BJ (cell line): ENCODE results near the gene CISH. TPM values are rescaled to one million over a fixed set of nuclear protein-coding genes. Genes with fewer than 3 reads are reported as not detected.
A peak's percentile ranks its signal among the peaks of the same experiment; 100 is the strongest.

Source experiments
- CTCF ChIA-PET: fragments of 350-600 bp; formaldehyde crosslinking; extraction: SDS; loops from one replicate; lab custom pipeline; 2021; ENCODE audit warnings: antibody characterized with exemption, inconsistent platforms; lab: Yijun Ruan, JAX
- POLR2A ChIA-PET: fragments of 300-600 bp; sonication (Branson Sonifier 250); formaldehyde crosslinking; extraction: SDS; loops from one replicate; lab custom pipeline; 2021; ENCODE audit warnings: antibody characterized with exemption; lab: Charles Lee
- DNase-seq: peaks from one replicate; pipeline ENCODE4 v3.0.0-alpha.2; 2011; ENCODE audit warnings: low read depth
- H3K27me3 ChIP-seq: 2 replicates; pipeline ENCODE4 v1.6.0; 2011; ENCODE audit warnings: low read length; ENCODE audit not compliant: control insufficient read depth, insufficient read depth
- H3K36me3 ChIP-seq: 2 replicates; pipeline ENCODE4 v1.5.1; 2011; ENCODE audit warnings: low read length; ENCODE audit not compliant: control insufficient read depth, insufficient read depth
- H3K4me3 ChIP-seq: 2 replicates; pipeline ENCODE4 v1.5.1; 2011; ENCODE audit warnings: low read depth, mild to moderate bottlenecking, control low read depth, low read length
- CTCF ChIP-seq: IDR thresholded peaks from 2 replicates; pipeline ENCODE4 v1.5.1; 2011; ENCODE audit warnings: low read depth, mild to moderate bottlenecking, control low read depth, inconsistent platforms, low read length, moderate library complexity; ENCODE audit not compliant: insufficient read depth
- polyA plus RNA-seq: library from polyadenylated mRNA; depleted of rRNA; stranded (reverse); fragments of >200 nt; gene quantifications from 2 replicates; pipeline ENCODE4 v1.2.3, GENCODE V29; 2011

Gene CISH
- polyA plus RNA-seq, 1 experiment, result 2.6 TPM

DNA sequence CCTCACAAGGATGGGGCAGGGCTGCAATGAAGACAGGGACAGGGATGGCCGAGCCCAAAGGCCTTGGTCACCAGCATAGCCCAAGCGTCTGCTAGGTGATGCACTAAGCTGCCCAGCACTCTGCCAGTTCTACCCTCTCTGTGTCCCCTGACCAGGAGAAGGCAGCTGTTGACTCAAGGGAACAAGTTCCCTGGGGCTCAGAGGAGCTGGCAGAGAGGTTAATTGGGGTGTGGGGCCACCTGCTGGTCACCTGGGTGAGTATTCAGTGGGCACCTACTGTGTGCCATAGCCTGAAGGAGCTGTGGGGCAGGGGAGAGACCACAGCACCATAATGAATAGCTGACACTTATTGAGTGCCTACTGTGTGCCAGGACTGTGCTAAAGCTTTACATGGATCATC, 41.1 kb upstream of the CISH start:
- peaks cover 4% of the 10 kb centered on the region; the same call in 1 of the 2 replicates for H3K36me3 ChIP-seq
- no peaks in the 10 kb centered on the region for H3K27me3 ChIP-seq
- H3K4me3 ChIP-seq, result no peak overlapping the region
- DNase-seq, result no peak
- POLR2A ChIA-PET, result no interaction called here
- CTCF ChIA-PET, result interaction anchor here (0.7 to 1.9 kb wide), 11 partner anchors 9 to 86 kb away, joined by 3 to 21 read pairs (median 4); partner anchors contain the start of gene MAPKAPK3
- TF ChIP-seq CTCF, result peak; percentile 38

- TF ChIP-seq CTCF, result no peak
- Histone ChIP-seq H3K36me3 (peaks cover 7% of the 10 kb centered on the region; the same call in 1 of the 2 replicates), H3K27me3 (no peaks in the 10 kb centered on the region), H3K4me3 (no peak overlapping the region)
- DNase-seq, result no peak
- ChIA-PET POLR2A (no interaction called here), CTCF (interaction anchor here (0.7 to 1.9 kb wide), 10 partner anchors 10 to 85 kb away, joined by 3 to 21 read pairs (median 4); partner anchors contain the start of gene MAPKAPK3)
These were observed 40.5 kb upstream of the CISH start for GRCh38 chr3:50651920-50652529.

DNA sequence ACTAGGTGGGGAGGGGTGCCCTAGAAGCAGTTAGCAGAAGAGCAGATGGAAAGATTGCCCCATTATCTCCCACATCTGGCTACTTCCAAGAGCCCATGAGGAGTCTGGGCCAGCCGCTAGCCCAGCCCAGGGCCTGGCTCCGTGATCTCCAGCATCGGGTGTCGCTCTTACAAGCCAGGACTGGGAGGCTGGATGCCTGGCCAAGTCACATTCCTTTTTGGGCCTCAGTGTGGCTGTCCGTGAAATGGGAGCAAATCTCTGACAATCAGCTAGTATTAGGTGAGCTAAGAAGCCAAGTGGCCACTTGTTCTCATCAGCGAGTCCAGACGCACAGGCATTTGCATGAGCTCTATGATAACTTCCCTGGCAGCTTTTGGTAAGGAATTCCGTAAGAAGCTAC, 39.9 kb upstream of the CISH start:
- ChIA-PET POLR2A (interaction anchor here (0.6 kb wide), 1 partner anchor 481 kb away, joined by 3 read pairs; no protein-coding TSS in a partner anchor), CTCF (interaction anchor here (1.4 kb wide), 1 partner anchor 35 kb away, joined by 4 read pairs; no protein-coding TSS in a partner anchor)
- no peaks in the 10 kb centered on the region for H3K27me3 ChIP-seq
- DNase-seq, result no peak
- peaks cover 7% of the 10 kb centered on the region; the same call in 1 of the 2 replicates for H3K36me3 ChIP-seq
- TF ChIP-seq CTCF, result no peak
- no peak overlapping the region for H3K4me3 ChIP-seq

GRCh38 chr3:50650018-50650417, 38.4 kb upstream of the CISH start:
- no peak for TF ChIP-seq CTCF
- ChIA-PET POLR2A (no interaction called here), CTCF (interaction anchor here (1.3 to 1.6 kb wide), 4 partner anchors 30 to 108 kb away, joined by 3 to 5 read pairs (median 3); no protein-coding TSS in a partner anchor)
- Histone ChIP-seq H3K4me3 (no peak overlapping the region), H3K36me3 (peaks cover 11% of the 10 kb centered on the region), H3K27me3 (no peaks in the 10 kb centered on the region)
- DNase-seq, result no peak

DNA sequence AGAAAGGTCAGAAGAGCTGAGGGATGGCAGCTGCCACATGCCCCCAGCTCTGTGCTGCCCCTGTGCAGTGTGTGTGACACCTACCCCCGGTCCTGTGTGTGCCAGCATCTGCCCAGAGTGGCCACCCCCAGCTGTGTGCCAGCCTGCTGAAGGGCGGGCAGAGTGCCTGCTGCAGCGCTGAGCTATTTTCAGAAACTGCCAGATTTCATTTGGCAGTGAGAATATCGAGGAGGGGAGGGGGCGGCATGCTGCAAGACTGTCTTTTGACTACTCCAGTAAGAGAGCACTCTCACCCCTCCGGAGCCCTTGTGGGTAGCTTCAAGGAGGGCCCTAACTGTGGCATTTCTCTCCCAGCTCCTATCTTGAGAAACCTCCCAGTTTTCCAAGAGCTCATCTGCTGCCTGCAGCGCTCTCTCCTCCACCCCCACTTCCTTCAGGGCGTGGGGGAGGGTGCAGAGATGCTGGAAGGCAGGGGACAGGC, 37.9 kb upstream of the CISH start:
- POLR2A ChIA-PET, result no interaction called here
- Histone ChIP-seq H3K4me3 (no peak overlapping the region), H3K27me3 (no peaks in the 10 kb centered on the region), H3K36me3 (peaks cover 11% of the 10 kb centered on the region)
- TF ChIP-seq CTCF, result no peak
- no peak for DNase-seq
- CTCF ChIA-PET, result interaction anchor here (0.8 to 1.6 kb wide), 5 partner anchors 30 to 107 kb away, joined by 3 to 5 read pairs (median 3); no protein-coding TSS in a partner anchor
